ENCODE measurements around the gene FNTB. TPM values are rescaled to one million over a fixed set of nuclear protein-coding genes. Genes with fewer than 3 reads are reported as not detected.

The FNTB gene
- polyA plus RNA-seq, 1 experiment = 33.8 TPM

DNA sequence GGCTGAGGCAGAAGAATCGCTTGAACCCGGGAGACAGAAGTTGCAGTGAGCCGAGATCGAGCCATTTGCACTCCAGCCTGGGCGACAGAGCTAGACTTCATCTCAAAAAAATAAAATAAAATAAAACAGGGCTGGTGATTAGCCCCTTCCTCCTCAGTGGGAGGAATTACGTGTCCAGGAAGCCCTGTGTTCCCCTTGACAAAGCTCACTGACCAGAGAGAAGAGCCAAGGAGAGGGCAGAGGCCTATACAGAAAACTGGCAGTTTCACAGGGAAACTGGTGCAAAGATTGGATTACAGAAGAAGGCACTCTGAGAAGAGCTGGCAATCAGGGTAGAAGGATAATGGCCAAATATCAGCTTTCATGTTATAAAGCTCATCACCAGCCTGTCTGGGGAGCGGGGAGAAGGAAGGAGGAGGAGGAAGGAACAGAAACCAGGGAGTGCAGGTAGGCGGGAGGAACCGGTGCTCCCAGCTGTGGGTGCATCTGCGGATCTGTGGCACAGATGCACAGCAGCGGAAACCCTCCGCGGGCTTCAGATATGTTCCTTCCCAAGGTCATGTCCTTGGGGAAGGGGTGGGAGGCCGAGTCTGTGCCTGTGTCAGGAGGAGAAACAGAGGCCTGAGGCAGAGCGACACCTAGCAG lies 21.2 kb upstream of the FNTB start:
- ChIA-PET CTCF (interaction anchor here (1.9 kb wide), 1 partner anchor 142 kb away, joined by 5 read pairs; no protein-coding TSS in a partner anchor), POLR2A (no interaction called here)
- no peak for DNase-seq (ENCODE audit: low read depth)
- no peak overlapping the region for H3K4me3 ChIP-seq (ENCODE audit: low read depth, low read length)
- H3K36me3 ChIP-seq (ENCODE audit: control insufficient read depth, insufficient read depth, low read length) = no peaks in the 10 kb centered on the region
- no peaks in the 10 kb centered on the region for H3K27me3 ChIP-seq (ENCODE audit: control insufficient read depth, insufficient read depth, low read length)
- TF ChIP-seq, protein P1, sequence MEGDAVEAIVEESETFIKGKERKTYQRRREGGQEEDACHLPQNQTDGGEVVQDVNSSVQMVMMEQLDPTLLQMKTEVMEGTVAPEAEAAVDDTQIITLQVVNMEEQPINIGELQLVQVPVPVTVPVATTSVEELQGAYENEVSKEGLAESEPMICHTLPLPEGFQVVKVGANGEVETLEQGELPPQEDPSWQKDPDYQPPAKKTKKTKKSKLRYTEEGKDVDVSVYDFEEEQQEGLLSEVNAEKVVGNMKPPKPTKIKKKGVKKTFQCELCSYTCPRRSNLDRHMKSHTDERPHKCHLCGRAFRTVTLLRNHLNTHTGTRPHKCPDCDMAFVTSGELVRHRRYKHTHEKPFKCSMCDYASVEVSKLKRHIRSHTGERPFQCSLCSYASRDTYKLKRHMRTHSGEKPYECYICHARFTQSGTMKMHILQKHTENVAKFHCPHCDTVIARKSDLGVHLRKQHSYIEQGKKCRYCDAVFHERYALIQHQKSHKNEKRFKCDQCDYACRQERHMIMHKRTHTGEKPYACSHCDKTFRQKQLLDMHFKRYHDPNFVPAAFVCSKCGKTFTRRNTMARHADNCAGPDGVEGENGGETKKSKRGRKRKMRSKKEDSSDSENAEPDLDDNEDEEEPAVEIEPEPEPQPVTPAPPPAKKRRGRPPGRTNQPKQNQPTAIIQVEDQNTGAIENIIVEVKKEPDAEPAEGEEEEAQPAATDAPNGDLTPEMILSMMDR (IDR thresholded peaks at IDR 0.05; ENCODE audit: insufficient read depth, low read depth, low read length) = no peak

DNA sequence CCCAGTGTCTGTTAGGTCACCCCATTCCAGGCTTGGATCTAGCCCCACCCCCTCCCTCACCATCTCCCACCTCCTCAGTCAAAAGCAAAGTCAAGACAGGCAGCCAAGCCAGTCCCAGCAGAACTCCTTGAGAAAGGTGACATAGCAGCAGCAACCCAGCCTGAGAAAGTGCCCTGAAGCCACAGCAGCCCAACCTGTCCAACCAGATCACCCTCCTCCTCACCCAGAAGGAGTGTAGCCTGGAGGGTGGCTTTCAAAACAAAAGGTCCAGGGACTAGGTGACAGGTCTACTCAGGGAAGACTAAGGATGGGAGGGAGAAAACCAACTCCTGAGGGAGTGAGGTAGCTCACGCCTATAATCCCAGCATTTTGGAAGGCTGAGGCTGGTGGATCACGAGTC lies 19.7 kb upstream of the FNTB start:
- ChIA-PET CTCF (no interaction called here), POLR2A (no interaction called here)
- no peak for DNase-seq (ENCODE audit: low read depth)
- no peaks in the 10 kb centered on the region for H3K36me3 ChIP-seq (ENCODE audit: control insufficient read depth, insufficient read depth, low read length)
- TF ChIP-seq, protein P1 (IDR thresholded peaks at IDR 0.05; ENCODE audit: insufficient read depth, low read depth, low read length) = no peak
- no peak overlapping the region for H3K4me3 ChIP-seq (ENCODE audit: low read depth, low read length)
- no peaks in the 10 kb centered on the region for H3K27me3 ChIP-seq (ENCODE audit: control insufficient read depth, insufficient read depth, low read length)

DNA sequence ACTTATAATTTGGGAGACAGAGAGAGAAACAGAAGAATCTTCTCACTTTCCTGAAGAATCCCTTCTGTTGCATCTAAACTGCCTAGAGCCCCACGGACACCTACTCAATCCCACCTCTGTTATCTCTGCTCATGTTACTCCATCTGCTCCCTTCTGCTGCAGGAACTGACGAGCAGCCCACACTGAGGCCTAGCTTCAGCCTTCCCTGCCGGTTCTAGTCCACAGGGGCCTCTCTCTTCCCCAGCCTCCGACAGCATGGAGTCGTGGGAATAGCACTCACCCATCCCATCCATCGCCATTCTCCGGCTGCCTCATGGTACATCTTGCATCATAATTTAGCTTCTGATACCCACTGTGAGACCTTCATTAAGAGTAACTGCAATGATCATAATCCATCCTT lies 18.5 kb upstream of the FNTB start:
- no peak for DNase-seq (ENCODE audit: low read depth)
- peaks cover 1% of the 10 kb centered on the region; the same call in 1 of the 2 replicates for H3K27me3 ChIP-seq (ENCODE audit: control insufficient read depth, insufficient read depth, low read length)
- POLR2A ChIA-PET = no interaction called here
- H3K4me3 ChIP-seq (ENCODE audit: low read depth, low read length) = no peak overlapping the region
- TF ChIP-seq, protein P1 (IDR thresholded peaks at IDR 0.05; ENCODE audit: insufficient read depth, low read depth, low read length) = no peak
- CTCF ChIA-PET = interaction anchor here (1.4 kb wide), 1 partner anchor 18 kb away, joined by 4 read pairs; no protein-coding TSS in a partner anchor
- H3K36me3 ChIP-seq (ENCODE audit: control insufficient read depth, insufficient read depth, low read length) = no peaks in the 10 kb centered on the region

DNA sequence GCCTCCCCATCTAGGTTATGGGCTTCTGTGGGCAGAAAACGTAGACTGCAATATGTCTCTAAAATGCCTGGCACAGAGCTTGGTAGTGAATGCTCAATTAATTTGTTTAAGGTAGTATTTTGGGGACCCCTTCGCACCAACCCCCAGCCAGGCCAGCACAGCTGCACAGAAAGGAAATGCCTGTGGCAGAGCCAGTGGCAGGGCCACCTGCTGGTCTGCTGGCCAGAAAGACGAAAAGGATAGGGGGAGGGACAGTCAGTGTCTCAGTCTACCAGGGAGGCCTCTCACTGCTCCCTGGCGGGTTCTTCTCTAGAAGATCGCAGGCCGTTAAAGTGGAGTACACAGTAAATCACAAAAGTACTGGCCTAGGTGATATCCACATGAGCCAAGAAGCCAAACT lies 18.0 kb upstream of the FNTB start:
- POLR2A ChIA-PET = no interaction called here
- H3K36me3 ChIP-seq (ENCODE audit: control insufficient read depth, insufficient read depth, low read length) = no peaks in the 10 kb centered on the region

DNA sequence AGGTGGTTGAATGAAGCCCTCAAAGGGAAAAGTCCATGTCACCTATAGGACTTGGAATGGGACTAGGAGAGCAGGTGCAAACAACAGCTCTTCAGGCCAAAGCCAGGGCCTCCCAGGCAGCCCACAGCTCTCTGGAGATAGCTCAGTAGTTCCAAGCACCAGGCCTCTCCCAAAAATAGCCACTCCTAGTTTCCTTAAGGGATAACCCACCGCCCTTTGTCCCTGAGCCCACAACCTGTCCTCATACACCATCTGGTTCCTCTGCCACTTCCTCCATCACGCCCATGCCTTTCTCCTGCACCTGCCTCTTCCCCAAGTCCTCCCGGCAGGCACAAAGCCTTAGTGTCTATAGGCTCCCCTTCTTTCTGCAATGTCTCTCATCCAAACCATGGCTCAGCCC lies 16.7 kb upstream of the FNTB start:
- TF ChIP-seq, protein P1 (IDR thresholded peaks at IDR 0.05; ENCODE audit: insufficient read depth, low read depth, low read length) = no peak
- ChIA-PET CTCF (interaction anchor here (0.6 to 1.3 kb wide), 4 partner anchors 10 to 17 kb away, joined by 3 to 4 read pairs (median 3); partner anchors contain the start of gene FNTB), POLR2A (no interaction called here)
- Histone ChIP-seq H3K4me3 (ENCODE audit: low read depth, low read length) (no peak overlapping the region), H3K27me3 (ENCODE audit: control insufficient read depth, insufficient read depth, low read length) (peaks cover 1% of the 10 kb centered on the region; the same call in 1 of the 2 replicates), H3K36me3 (ENCODE audit: control insufficient read depth, insufficient read depth, low read length) (no peaks in the 10 kb centered on the region)
- DNase-seq (ENCODE audit: low read depth) = no peak

More for the DNA sequence above, 18.0 kb upstream of the FNTB start:
- no peak overlapping the region for H3K4me3 ChIP-seq (ENCODE audit: low read depth, low read length)
- no peak for DNase-seq (ENCODE audit: low read depth)
- CTCF ChIA-PET = interaction anchor here (1.4 kb wide), 1 partner anchor 18 kb away, joined by 4 read pairs; no protein-coding TSS in a partner anchor
- TF ChIP-seq, protein P1 (IDR thresholded peaks at IDR 0.05; ENCODE audit: insufficient read depth, low read depth, low read length) = no peak
- peaks cover 1% of the 10 kb centered on the region; the same call in 1 of the 2 replicates for H3K27me3 ChIP-seq (ENCODE audit: control insufficient read depth, insufficient read depth, low read length)

Measured in BJ (cell line).